HG02759 (cell line): ENCODE data around the gene EPHA8.

ENCODE experiments used
- ATAC-seq: cut with Tn5 transposase; IDR thresholded peaks from one replicate; pipeline ENCODE4 v1.9.1; 2021; ENCODE audit warnings: mild to moderate bottlenecking, moderate library complexity; ENCODE audit not compliant: unreplicated experiment

Gene EPHA8

DNA sequence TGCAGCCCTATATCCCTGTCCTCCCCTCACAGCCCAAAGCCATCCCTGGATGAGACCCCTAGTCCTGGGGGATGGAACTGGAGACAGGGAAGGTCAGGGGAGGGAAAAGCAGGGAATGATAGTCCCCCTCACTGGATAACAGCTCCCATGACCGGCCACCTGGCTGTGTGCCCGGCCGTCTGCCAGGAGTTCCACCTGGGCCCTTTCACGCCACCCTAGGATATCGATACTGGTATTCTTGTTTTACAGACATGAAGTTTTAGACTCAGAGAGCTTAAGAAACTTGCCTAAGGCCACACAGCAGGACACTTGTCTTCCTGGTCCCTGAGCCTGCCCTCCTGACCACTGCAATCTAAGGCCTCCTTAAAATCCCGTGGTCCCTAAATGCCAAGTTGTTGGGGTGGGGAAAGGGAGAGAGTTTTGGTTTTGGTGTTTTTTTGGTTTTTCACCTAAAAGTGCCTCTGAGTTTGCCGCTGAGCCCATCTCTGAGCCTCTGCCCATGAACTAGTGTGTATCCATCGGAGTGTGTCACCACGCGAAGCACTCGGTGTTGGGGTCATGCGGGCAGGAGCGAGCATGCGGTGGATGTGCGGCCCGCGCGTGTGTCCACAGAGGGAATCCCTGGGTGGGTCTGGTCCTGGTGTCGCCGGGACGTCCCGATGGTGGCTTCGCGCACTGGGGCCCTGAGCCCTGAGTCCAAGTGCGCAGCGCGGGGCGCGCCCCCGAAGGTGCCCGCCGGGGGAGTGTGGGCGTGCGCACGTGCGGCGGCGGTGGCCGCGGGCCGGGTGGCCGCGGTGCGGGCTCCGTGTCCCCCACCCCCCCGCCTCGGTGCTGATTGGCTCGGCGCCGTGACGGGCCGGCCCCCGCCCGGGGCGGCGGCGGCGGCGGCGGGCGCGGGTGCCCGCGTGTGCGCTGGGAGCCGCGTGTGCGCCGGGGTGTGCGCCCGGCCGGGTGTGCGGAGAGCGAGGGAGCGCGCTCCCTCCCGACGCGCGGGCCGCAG, at the start of gene EPHA8:
TSS of gene EPHA8 (plus strand) at position 906 of the 1,000 bp plus-strand sequence. CDS start 147 bp downstream, outside the sequence.
- no peak for ATAC-seq

DNA sequence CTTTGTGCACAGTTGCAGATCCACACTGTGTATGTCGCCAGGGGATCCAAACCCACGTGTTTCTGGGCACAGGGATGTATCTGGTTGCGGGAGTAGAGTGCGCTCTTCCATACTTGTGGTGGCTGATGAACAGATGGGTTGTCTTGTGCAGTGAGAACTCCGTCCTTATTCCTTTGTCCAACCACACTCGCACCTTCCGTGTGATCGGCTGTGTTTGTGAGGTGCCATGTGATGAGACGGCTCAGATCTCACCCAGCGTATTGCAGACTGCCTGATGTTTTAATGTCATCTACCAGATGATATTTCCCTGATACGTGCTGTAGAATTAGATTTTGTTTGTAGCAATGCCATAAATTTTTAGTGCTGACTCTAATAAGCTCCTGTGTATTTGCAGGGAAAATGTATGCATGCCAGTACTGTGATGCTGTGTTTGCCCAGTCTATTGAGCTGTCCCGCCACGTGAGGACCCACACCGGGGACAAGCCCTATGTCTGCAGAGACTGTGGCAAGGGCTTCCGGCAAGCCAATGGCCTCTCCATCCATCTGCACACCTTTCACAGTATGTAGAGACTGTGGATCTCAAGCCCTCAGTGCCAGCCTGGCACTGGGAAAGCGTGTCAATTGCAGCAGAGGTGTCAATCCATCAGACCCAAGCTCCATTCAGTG, 46.2 kb upstream of the EPHA8 start:
- ATAC-seq: no peak

DNA sequence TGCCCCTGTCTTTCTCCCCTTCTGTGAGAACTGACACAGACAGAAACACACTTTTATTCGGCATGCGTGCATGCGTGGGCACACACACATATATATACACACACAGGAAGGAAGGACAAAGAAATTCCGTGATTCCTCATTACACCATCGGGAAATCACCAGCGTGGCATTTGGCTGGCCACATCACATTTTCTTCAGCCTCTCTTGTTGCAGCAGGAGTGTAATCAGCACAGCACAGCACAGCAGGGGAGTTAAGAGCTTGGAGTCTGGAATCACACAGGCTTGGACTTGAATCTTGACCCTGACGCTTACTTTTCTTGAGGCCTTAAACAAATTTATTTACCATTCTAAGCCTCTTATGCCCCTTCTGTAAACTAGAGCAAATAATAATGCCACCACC, 45.3 kb upstream of the EPHA8 start:
- ATAC-seq: no peak

DNA sequence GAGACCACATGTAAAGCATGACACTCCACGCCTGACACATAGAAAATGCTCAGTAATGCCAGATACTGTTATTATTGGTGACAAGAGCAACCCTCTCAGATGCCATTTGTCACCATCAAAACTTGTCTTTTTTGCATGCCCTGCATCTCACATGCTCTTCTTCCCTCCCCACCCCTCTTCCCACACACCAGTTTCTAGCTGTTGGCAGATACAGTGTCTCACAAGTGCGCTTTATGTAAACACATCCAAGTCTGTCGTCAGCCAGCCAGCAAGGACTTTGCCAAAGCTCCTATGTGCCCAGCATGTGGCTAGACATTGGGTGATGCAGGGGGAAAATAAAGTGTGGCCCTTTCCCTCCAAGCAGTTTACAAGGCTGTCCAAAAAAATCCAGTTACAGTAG, 44.9 kb upstream of the EPHA8 start:
- ATAC-seq: no peak

DNA sequence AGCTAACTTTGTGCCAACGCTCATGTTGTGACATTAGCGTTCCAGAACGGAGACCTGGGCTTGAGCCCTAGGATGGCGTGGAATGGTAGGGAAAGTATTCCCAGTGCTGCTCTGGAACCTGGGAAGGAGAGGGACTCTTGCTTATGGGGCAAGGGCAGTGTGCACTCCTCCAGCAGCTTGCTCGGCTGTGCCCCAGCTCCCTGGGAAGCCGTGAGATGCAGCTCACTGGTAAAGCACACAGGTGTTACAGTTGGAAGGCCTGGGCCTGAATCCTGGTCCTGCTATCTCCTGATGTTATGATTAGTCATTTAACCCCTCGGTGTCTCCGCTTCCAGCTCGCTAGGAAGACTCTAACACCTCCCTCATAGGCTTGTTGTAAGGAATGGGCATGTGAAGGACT, 42.4 kb upstream of the EPHA8 start:
- no peak for ATAC-seq

DNA sequence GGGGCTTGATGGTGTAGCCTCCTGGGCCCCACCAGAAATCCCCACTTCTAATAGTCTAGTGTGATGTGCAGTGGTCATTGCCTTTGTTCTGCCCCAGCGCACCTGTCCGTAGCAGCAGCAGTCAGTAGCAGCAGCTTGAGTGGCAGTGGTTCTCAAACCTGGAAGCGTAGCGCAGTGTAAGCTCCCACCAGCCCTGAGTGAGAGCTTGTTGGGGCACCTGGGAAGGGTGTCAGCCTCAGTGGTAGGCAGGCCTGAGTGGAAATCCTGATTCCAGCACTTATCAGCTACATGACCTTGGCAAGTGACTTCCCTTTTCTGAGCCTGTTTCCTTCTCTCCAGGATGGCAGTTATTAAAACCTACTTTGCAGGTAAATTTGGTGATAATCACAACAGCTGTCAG, 41.6 kb upstream of the EPHA8 start:
- no peak for ATAC-seq

DNA sequence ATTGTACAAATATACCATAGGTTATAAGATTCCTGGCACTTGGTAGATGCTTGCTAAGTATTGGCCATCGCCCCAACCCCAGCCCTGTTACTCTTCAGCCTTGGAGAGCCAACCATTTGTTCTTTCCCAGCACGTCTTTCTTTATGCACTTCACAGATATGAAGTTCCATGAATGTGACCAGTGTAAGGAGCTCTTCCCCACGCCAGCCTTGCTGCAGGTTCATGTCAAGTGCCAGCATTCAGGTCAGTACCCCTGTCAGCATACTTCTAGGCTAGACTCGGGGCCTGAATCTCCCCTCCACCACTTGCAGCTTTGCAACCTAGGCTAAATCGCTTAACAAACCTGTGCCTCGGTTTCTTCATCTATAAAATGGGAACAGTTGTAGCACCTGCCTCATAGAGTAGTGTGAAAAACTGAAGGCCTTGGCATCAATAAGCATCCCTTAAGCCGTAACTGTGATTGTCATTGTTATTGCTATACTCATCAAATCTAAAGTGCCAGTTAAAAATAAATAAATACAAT, 41.0 kb upstream of the EPHA8 start:
- ATAC-seq: no peak

DNA sequence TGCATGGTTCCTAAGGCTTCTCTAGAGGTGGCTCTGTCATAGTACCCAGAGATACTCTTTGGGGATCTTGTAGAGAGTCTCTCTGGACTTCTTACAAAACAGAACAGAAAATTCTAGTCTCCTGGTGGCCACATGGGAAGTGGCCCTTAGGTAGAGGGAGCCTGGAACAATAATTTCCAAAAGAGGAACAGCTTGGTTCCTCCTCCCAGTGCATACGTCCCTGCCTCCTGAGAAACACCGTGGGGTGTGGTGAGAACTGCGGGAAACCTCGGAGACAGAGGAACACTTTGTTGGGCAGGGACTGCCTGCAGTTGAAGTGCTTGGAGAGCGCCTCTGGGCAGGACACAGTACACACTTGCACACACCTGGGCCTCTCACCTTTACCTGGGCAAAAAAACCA, 38.8 kb upstream of the EPHA8 start:
- ATAC-seq: no peak

DNA sequence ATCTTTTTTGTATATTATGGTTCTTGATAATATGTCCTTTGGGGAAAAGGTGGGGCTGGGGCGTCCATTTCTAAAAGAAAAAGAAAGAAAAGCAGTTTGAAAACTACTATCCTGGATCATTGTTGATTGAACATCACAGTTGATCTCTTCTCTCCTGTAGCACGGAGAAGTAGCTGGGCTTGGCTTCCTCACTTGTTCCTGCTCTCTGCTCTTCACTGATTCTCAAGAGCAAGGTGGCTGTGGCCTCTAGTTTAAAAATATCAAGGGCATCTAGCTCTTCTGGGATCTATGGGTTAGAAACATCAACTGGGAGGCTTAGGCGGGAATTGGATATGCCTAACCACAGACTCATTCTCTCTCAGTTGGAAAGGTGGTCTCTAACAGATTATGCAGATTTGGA, 38.1 kb upstream of the EPHA8 start:
- no peak for ATAC-seq

DNA sequence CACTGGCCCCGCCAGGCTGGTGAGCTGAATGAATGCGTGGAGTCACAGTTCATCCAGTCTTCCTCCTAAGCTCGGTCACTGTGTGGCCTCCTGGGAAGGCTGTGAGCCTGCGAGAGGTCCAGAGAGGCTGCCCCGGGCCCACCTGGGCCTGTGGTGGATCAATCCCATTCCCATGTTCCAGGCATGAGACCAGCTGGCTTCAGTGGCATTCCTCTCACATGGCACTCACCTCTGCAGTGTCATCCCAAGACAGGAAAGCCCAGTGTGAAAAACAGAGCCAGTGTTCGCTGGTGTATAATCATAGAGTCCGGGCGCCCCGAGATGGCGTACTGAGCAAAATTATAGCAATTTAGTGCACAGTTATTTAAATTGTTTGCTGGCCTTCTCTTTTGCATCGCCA, 37.6 kb upstream of the EPHA8 start:
- ATAC-seq: no peak

DNA sequence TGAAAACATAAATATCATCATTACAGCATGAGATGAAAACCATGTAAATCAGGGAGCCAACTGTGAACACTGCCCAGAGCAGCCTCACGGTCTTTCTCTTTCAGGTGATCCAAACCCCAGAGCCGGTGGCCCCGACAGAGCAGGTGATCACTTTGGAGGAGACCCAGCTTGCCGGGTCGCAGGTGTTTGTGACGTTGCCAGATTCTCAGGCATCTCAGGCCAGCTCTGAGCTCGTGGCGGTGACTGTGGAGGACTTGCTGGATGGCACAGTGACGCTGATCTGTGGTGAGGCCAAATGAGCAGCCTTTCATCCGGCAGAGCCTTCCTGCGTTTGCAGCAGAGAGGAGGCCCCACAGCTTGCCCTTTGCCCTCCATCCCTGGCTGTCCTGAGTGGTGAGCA, 37.2 kb upstream of the EPHA8 start:
- ATAC-seq: no peak

DNA sequence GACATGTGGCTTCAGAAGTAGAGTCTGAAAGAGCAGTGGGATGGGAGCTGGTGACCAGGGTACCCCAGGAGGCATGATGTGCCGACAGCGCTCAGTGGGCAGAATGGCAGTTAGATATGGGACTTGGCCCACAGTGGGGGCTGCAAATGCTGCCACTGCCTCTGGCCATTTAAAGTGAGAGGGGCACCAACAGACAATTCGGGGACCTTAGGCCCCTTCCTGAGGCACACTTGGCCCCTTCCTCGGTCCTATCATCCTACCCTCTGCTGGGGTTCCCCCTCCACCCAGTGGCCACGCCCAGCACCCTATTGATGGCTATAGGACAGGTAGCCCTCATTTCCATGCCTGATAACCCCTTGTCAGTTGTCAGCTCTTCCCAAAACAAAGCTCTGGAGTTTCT, 36.6 kb upstream of the EPHA8 start:
- ATAC-seq: no peak

DNA sequence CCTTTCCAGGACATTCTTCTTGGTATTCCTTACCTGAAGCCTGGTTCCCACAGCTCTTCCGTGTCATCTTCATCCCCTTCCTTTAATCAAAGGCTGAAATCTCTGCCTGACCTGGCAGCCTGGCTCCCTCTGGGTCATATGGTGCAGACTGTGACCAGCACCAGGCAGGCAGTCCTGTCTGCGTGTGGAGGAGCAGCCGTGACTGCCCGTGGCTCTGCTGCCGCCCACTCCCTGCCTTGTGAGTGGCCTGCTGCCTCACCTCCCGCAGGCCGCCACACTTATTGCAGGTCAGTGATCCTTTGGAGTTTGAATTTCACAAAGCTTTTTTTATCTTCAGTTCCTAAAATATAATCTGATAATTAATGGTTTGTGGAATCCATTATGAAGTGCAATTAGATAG, 36.2 kb upstream of the EPHA8 start:
- ATAC-seq: no peak

DNA sequence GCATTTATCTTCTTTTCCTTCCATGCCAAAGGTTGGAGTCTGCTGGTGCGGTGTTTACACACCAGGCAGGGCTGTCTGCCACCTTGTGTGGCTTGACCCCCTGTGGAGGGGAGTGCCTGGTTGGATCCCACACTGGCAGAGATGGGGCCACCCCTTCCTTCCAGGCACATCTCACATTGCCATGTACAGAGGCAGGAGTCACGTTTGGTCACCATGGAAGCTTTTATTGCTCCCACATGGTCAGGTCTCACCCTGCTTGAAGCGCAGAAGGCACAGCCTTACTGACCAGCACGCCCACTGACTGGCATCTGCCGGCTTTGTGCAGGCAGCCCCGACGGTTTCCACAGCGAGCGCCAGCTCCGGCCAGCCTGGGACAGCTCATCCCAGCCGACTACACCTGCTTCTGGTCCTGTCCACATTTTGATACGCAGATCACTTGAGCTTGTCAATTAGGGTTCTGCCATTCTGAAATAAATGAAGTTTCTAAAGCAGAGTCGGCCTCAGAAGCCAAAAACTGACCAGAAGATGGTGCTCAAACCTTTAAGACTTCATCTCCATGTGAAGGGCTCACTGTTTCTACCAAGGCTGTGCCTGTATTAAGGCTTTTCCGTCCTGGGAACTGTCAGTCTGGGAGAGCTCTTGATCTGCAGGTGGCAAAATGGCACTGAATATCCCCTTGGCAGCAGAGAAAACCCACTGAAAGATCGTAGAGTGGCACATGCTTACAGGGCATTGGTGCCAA, 35.6 kb upstream of the EPHA8 start:
- ATAC-seq: no peak

DNA sequence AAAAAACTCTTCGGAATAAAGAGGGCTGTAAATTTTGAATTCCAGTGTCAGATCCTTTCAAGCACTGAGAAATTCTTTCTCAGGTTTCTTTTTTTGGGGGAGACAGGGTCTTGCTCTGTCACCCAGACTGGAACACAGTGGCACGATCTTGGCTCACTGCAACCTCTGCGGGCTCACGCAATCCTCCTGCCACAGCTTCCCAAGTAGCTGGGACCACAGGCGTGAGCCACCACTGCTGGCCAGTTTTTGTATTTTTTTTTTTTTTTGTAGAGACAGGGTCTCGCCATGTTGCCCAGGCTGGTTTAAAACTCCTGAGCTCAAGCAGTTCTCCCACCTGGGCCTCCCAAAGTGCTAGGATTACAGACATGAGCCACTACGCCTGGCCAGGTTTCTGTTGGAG, 34.8 kb upstream of the EPHA8 start:
- no peak for ATAC-seq

DNA sequence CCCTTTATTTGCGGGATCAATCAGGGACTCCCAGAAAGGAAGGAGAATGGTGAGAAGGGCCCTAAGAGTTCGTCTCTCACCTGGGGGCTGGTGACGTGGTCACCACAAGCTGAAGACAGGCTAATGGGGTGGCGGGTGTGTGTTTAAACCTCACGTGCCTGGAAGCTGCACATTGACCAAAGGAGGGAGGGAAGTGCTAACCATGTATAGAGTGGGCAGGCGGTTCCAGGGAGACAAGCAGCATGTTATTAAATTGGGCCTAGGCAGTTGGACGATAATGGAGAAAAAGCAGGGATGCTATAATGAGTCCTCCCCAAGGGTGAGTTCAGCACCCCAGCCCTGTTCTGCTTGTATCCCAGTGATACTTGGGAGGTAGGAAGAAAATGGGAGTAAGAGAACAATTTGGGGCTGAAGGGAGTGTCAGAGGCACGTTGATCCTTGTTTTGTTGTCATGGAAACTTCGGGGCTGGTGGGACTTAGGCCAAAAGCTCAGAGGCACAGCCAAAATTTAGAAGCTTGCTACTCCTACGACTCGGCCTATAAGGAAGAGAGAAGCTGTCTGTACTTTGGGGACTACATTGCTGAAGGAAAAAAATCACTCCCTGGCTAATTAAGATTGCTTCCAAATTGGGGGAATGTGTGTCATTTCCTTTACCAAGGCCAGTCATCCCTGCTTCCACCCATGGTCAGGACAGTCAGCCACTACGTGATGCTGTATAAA, 33.2 kb upstream of the EPHA8 start:
- no peak for ATAC-seq

DNA sequence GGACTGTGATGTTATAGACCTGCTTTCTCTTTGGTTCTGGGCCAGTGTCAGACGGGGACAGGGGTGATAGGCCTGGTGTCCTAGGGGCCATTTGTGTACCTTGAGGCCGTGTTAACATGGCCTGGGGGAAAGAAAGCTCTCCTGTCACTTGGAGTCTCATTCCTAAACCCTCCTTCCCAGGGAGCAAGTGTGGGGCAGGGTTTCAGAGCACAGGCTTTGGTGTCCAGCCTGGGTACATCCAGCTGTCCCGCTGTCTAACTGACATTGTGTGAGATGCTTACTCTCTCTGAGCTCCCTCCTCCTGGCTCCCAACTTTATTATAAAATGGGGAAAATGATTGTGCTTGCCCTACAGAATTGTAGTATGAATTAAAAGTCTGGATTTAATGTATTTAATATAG, 32.6 kb upstream of the EPHA8 start:
- no peak for ATAC-seq

DNA sequence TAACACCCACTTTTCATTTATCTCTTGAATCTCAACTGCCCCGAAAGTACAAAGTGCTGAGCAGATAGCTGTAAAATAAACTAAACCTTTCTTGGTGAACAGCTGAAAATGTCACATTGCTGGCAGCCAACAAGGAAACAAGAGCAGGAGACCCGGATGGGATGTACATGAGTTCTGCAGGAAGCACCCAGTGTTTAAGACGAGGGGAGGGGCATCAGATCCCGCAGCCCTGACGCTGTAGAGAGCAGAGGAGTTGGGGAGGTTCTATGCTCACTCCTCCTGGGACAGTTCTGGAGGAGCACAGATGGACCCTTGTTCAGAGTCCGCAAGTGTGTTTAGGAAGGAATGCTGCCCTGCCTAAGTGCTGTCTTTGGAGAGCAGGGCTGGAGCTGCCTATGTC, 32.0 kb upstream of the EPHA8 start:
- ATAC-seq: no peak

DNA sequence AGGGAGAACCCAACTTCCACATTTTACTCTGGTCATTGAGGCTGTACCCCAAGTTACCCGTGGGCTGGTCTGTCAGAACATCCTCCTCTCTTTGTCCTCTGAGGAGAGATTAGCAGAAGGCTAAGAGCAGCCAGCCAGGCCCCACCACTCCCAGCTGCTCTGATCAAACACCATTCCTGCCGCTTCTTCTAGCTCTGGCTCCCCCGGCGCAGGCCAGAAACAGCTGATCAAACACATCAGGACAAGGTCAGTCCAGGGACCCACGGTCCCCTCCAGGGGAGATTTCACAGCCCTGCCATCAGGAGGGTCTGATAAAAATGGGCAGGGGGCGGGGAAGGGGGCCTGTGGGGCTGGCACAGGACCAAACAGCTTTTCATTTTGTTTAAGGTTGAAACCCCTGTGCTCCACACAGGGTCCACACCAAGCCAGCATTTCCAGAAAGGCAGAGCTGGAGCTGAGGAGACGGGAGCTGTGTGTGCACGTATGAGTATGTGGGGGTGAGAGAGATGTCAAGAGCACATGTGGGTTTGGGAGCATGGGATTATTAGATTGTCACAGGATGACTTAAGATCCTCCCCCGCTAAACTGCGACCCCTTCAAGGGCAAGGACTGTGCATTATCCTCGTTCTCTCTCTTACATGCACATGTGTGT, 29.9 kb upstream of the EPHA8 start:
- no peak for ATAC-seq

DNA sequence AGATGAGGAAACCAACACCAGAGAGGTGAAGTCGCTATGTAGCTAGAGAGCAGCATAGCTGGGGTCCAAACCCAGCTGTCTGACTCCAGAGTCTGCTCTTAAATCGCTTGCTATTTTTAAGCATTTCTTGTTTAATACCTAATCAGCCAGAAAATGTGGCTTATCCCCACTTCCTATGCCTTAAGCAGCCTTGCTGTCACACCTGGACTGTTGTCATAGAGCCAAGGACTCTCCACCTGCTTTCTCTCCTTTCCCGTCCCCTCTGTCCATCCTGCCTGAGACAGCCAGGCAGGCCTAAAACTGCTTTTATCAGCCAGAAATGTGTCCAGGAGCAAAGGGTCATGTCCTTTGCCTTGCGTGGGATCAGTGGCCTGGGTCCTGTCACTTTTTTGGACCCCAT, 28.3 kb upstream of the EPHA8 start:
- no peak for ATAC-seq
